Measurements from ENCODE around the gene RALGAPA2.
A peak's percentile ranks its signal among the peaks of the same experiment; 100 is the strongest.

Gene RALGAPA2

GRCh38 chr20:20683020-20683419, 29.4 kb downstream of the RALGAPA2 start:
- DNase-seq, result no peak

DNA sequence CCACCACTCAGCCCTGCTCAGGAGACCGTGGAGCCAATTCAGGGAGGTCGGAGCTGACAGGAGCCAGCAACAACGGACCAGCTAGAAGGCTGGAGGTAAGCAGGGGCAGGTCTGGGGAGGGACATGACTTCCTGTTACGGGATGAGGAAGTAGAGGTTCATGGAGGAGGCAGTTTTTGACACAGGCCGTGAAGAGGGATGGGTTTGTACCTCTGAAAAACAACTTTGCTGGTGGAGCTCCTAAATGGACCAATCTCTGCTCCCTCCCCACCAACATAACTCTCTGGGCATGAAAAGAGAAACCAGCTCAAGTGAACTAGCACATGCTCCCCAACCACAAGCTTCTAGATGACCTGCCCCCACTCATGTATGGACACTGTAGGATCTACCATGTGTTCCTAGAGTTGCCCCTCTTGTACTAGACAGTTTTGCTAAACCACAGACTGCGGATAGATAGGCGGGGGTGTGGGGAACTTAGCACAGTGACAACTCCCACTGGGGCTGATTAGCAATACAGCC, 31.4 kb downstream of the RALGAPA2 start:
- peak; percentile 24 for DNase-seq

DNA sequence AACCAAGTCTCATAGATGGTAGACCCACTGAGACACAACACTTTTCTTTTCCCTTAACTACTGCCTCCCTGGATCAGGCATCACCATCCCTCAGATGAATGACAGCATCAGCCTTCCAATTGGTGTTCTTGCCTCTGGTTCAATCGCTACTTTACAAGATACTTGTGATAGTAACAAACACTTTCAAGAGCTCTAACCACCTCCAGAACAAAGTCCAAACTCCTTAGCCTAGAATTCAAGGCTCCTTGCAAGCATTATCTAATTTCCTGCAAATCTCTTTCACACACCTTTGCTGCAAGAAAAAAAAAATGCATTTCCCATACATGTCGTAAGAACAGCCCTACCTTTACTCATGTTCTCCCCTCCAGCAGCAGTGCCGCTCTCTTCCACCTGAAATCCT, 33.1 kb downstream of the RALGAPA2 start:
- DNase-seq, result no peak

- no peak for DNase-seq
Measured at GRCh38 chr20:20677186-20677585, 35.3 kb downstream of the RALGAPA2 start.

- DNase-seq, result peak; percentile 67
Measured at GRCh38 chr20:20668639-20669038, 43.8 kb downstream of the RALGAPA2 start.

DNA sequence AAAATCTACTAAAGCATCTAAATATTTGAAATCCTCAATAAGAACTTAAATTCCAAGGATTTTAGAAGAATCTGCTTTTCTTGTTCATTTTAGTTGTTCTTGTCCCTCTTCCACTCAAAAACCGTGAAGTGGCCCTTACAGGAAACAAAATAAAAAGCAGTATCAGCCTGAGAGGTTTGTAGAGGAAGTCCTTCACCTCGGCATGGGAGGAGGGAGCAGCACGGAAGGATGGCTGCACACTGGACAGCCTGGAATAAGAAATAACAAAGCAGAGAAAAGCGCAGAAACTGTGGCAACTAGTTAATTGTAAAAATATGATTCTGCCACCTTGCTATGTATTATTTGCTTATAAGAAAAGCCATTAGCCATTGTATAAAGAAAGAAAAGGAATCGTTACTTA, 46.1 kb downstream of the RALGAPA2 start:
- no peak for DNase-seq

GRCh38 chr20:20665606-20666332, 46.7 kb downstream of the RALGAPA2 start:
- DNase-seq, result no peak

GRCh38 chr20:20664795-20665589, 47.5 kb downstream of the RALGAPA2 start:
- DNase-seq, result peak; percentile 38

GRCh38 chr20:20663841-20664240, 48.6 kb downstream of the RALGAPA2 start:
- DNase-seq, result no peak

DNA sequence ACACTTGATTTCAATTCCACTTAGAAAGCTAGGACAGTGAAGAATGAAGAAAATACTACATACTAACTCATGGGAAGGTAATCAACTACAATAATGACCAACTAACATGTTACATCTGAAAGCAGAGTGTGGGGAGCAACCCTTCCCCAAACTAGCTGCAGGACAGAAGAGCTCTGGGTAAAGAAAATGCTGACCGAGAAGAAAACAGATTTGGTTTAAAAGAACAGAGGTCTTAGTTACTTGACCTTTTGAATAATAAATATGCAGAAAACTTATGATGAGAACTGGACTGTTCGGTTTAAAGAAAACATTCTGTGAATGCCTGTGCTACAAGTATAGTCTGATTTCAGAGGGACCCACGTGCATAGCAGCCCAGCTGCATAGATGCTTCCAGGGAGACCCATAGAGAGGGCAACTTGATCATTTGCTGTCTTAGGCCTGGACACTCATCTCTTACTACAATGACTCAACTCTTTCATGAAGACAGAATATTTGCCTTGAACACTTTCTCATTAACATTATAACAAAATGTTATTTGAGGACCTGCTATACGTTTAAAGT, 53.5 kb downstream of the RALGAPA2 start:
- DNase-seq, result no peak

- no peak for DNase-seq
Measured at GRCh38 chr20:20658123-20658522, 54.3 kb downstream of the RALGAPA2 start.

DNA sequence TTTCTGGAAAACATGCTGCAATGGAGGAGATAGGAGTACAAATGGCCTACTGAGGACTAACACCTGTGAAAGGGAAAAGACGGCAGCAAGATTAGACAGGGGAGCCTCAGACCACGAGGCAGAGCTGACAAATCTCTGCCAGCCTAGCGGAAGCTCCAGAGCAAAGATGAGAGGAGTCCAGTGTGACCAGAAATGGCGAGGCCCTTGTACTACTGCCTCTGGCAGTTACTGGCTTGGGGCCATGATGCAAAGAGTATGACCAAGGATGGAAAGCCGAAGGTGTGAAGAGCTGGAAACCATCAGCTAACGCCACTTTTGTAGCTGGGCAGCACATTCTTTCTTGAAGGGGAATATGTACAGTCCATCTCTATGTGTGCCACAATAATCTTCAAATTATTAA, 55.4 kb downstream of the RALGAPA2 start:
- DNase-seq, result no peak

DNA sequence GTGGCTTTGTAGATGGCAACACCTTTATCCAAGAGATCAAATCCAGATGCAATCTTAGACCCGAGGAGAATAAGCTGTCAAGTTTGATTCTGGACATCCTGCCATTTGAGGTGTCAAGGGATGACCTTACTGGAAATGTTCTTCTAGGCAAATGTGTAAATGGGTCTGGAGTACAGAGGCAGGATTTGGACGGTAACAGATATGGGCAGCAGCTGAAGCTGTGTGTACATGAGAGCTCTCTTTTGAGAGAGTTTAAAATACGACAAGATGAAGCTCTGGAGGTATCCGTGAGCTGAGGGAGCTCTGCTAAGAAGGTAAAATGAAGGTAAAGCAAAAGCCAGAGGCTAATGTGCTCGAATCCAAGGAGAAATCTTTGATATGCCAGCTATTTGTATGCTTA, 56.6 kb downstream of the RALGAPA2 start:
- no peak for DNase-seq

DNA sequence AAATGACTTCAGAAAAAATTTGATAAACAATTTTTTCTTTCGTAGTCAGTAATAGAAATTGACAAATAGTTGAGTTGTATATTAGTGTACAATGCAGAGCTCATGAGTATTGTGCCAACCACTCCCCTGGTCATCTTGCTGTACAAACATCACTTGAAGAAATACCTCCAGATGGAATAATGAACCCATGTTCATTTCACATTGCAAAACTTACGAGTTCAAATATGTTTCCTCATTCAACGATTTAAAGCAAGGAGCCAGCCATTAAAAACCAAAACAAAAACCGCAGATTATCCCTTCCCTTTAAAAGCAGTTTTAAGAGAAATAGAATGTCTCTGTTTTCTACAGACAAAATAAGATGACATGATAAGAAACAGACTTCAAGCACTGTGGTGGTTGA, 62.5 kb downstream of the RALGAPA2 start:
- DNase-seq, result no peak

- no peak for DNase-seq
Measured at GRCh38 chr20:20643927-20644326, 68.5 kb downstream of the RALGAPA2 start.

DNA sequence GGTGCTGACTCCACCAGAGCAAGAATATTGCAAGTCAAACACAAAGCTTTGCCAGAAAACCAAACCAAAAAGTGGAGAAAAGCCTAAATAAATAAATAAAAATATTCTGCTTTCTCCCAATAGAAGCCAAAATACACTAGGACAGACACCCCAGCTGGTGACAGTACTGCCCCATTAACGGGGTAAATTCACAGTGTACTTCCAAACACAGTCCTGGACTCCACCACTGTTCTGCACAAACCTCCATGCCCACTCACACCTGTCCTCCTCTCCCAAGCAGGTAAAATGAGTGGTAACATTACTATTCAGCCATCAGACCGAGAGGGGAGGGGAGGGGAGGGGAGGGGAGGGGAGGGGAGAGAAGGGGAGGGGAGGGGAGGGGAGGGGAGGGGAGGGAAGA, 70.7 kb downstream of the RALGAPA2 start:
- no peak for DNase-seq

- no peak for DNase-seq
Measured at GRCh38 chr20:20638878-20639277, 73.6 kb downstream of the RALGAPA2 start.

GRCh38 chr20:20637998-20638725, 74.3 kb downstream of the RALGAPA2 start:
- no peak for DNase-seq

GRCh38 chr20:20635006-20635405, 77.4 kb downstream of the RALGAPA2 start:
- no peak for DNase-seq

GRCh38 chr20:20632644-20633043, 79.8 kb downstream of the RALGAPA2 start:
- no peak for DNase-seq

GRCh38 chr20:20630551-20630950, 81.9 kb downstream of the RALGAPA2 start:
- no peak for DNase-seq

GRCh38 chr20:20629556-20630188, 82.8 kb downstream of the RALGAPA2 start:
- DNase-seq, result no peak

DNA sequence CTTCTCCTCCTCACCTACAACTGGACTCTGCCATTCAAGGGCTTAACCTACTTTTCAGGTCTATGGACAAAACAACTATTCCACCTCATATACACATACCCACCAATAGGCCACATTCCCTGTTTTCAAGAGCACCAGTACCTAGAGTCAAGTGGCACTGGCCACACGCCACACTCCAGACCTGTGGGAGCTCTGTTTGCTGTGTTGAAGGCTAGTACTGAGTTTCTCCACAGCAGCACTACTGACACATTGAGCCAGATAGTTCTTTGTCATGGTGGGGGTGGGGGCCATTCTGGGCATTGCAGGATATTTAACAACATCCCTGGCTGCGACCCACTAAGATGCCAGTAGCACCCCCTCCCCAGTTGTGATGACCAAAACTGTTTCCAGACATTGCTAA, 84.1 kb downstream of the RALGAPA2 start:
- no peak for DNase-seq

Data from suppressor macrophage treated with lipopolysaccharide for 4 hours (primary cell).